Stimulated activated CD4-positive, alpha-beta T cell treated with anti-CD3 and anti-CD28 coated beads, TNF-alpha, amount 100 ng/mL, for 48 hours (primary cell): ENCODE data around the gene AHNAK2.

Experiments used
- DNase-seq, 3 donors: peaks; one replicate each; pipeline ENCODE4 v3.0.0-alpha.2; 2020; ENCODE audit warnings: low read depth in 3 of 3

Gene AHNAK2

DNA sequence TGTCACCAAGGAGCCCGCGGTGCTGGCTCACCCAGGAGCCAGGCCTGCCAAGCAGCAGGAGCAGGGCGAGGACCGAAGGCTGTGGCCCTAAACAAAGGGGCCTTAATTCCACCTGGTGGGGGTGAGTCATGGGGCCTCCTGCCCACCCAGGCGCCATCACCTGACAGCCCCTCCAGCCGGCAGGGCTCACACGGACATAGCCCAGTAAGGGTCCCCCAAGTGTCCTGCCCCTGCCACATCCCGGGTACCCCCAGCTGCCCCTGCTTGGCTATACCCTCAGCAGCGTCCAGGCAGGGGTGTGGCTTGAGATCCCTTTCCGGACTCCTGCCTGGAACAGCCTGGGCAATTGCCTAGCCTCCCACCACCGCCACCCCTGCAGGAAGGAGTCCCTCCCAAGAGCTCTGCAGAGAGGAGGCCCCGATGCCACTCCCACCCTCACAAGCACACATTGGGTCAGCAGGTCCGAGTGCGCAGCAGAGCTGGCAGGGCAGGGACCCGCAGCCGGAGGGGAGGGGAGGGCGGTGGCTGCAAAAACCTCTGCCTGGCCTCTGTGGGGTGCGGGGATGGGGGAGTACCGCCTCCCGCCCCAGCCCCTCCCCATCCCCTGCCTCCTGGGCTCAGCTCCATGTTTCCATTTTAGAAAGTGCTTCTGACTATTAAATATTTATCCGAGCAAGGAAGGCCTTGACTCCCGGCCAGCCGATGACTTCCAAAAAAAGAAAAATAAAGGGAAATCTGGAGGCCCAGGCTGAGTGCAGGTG is 4.6 kb downstream of the AHNAK2 start:
- no peak for DNase-seq

DNA sequence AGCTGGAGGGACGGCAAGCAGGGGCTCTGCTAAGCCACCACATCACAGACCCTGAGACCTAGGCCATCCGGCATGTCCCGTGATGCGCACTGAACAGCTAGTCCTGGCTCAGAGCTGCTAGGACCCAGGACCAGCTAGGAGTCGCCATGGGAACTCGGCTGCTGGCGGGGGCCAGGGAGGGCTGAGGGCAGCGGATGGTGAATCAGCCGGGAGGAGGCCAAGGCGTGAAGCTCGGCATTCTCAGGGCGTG is 5.1 kb downstream of the AHNAK2 start:
- DNase-seq, result no peak

DNA sequence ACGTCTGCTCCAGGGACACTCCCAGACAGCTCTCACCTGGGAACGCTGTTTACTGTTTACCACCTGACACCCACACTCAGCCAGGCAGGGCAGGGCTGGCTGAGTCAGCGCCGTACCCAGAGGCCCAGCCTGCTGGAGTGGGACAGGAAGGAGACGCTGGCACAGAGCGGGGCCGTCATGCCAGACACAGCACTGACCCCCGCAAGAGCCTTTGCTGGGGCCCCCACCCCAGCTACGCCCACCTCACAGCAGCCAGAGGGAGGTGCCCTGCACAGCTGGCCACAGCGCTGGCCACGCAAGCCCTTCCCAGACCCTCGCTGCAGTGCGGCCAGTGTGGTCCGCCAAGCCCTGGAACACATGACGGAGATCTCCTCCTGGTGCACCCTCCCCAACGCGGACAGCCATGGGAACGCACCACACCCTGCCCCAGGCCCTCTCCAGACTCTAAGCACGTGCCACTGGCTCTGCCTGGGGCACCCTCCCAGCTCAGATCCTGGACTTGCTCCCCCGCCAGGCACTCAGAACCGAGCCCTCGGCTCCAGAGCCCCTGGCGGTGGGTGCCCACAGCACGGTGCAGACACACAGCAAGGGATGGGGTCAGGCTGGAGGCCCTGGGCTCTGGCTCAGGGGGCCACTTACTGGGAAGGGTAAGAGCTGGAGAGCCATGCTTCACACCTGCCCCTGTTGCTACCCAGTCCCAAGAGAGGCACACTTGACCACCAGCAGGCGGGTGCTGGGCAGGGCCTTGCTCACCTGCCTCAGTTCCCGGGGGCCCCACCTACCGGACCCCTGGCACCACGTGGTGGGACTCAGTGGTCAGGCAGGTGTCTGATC is 5.7 kb downstream of the AHNAK2 start:
- DNase-seq, result no peak

DNA sequence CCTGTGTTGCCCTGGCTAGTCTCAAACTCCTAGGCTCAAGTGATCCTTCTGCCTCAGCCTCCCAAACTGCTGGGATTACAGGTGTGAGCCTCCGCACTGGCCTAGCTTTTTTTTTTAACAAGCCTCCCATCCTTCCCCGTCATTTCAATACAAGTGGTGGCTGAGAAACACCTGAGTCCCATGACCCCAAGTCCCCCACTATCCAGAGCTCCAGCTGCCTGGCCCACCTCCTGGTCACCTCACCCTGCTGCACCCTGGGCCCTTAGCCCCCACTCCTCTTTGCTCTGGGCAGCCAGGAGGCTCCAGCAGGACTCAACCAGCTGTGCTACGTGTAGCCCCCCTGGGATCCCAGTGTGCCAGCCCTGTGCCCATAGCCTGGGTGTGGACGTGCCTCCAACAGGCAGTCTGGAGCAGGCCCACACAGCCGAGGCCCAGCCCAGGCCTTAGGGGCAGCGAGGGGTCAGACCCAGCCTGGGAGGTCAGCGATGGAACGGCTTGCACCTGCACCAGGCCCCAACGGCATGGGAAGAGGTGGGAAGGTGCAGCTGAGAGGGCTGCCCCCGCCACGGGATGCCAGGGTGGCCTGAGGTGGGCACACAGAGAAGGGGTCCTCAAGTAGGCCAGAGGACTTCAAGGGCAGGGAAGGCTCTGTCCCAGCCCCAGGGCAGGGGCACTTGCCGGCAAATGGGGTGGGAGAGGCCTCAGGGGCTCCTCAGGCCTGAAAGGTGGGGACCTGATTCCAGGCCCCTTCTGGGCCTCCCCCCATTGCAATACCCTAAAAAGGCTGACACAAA is 6.5 kb downstream of the AHNAK2 start:
- DNase-seq, result no peak

DNA sequence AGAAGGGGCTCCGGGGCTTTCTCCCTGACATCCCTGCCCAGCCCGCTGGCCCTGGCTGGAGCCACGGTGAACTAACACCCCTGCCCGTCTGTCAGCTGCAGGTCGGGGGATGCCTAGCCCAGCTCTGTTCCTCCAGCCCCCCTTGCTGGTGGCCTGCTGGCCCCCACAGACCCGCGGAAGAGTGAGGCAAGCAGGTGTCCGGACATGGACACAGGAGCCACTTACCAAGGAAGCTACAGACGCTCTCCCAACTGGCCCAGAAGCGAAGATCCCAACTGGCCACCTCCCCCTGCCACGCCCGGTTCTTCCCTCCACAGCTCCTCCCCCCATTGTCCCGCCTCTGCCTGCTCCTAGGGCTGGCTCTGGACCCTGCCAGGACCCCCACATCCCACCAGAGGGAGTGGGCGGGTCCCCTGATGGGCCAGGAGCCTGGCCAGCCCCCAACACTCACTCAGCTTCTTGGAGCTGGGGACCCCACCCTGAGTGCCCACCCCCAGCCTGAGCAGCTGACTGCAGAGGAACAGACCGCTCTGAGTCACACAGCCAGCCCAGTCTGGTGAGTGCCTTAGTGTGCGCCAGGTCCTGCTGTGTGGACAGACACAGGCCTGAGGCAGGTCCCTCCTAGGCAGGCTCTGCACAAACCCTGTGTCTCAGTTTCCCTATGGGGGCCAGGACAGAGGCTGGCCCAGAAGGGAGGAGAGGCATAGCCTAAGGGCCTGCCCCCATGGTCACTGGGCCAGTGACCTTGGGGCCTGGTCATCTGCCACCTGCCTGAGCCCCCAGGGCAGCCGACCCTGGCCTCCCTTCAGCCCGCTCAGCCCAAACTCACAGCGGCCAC is 7.7 kb downstream of the AHNAK2 start:
- no peak for DNase-seq

- DNase-seq, result no peak
These were observed 8.4 kb downstream of the AHNAK2 start for GRCh38 chr14:104969741-104970230.

DNA sequence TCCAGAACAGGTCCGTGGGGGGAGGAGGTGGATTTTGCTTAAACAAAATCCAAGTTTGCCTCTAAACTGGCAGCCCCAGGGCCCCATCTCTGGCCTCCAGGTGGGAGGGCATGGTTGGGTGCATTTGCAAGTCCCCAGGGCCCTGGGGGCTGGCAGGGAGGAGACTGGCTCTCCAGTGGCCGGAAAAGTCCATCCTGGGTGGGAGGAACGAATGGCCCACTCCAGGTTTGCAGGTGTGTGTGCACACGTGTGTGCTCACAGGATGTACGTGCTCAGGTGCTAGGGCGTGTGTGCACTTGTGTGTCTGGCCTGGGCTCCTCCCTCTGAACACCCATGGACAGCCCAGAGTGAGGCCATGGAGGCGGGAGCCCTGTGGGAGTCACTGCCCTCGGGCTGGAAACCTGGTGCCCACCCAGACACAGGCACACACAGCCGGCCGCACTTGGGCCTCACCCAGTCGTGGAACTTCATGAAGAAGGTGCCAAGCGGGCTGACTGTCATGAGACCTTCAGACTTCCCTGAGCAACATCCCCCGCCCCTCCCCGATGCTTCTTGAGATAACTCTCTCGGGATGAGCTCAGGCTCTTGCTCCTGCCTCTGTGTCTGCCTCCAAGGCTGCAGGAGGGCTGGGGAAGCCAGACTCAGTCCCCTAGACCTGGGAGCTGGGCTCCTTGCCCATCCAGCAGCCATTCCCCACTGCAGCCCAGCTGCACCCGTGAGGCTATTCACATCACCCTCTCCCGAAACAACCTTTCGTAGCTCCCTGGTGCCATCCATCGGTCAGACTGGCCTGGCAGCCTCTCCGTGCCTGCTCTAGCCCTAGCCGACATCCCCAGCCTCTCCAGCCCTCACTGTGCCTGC is 9.4 kb downstream of the AHNAK2 start:
- no peak for DNase-seq

GRCh38 chr14:104968153-104968527 is 10.0 kb downstream of the AHNAK2 start:
- no peak for DNase-seq

GRCh38 chr14:104967386-104968152 is 10.6 kb downstream of the AHNAK2 start:
- DNase-seq, result no peak

DNA sequence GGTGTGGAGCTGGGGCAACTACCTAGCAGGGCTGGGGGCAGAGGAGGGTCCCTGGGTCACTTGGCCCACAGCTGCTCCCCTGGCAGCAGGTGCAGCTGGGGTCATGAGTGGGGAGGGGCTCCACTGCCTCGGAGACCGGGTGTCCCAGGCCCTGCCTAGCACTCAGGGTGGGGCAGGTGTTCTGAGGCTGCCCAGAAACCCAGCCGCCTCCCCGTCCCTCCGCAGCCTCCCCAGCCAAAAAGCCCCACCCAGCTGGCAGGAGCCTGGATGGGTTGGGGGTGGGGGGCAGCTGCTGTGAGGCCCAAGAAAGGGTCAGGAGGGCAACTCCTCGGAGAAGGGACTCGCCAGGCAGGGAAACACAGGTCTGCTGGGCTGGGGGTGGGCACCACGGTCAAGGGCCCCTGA is 11.2 kb downstream of the AHNAK2 start:
- no peak for DNase-seq

GRCh38 chr14:104966261-104966865 is 11.8 kb downstream of the AHNAK2 start:
- DNase-seq, result no peak

GRCh38 chr14:104965561-104966231 is 12.5 kb downstream of the AHNAK2 start:
- DNase-seq, result no peak

DNA sequence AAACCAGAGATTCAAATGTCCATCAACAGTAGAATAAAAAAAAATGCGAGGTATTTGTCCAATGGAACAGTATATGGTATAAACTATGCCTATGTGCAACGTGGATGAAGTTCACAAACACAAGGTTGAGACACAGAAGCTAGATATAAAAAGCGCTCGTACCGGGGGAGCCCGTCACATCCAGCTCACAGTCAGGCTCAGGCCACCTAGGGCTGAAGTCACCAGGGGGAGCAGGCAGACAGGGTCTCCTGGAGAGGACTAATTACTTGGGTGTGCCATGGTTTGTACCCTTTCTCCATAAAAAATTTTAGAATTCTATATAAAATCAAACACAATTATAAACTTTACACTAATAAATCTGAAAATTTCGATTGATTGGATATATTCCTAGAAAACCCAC is 13.6 kb downstream of the AHNAK2 start:
- DNase-seq, result no peak

DNA sequence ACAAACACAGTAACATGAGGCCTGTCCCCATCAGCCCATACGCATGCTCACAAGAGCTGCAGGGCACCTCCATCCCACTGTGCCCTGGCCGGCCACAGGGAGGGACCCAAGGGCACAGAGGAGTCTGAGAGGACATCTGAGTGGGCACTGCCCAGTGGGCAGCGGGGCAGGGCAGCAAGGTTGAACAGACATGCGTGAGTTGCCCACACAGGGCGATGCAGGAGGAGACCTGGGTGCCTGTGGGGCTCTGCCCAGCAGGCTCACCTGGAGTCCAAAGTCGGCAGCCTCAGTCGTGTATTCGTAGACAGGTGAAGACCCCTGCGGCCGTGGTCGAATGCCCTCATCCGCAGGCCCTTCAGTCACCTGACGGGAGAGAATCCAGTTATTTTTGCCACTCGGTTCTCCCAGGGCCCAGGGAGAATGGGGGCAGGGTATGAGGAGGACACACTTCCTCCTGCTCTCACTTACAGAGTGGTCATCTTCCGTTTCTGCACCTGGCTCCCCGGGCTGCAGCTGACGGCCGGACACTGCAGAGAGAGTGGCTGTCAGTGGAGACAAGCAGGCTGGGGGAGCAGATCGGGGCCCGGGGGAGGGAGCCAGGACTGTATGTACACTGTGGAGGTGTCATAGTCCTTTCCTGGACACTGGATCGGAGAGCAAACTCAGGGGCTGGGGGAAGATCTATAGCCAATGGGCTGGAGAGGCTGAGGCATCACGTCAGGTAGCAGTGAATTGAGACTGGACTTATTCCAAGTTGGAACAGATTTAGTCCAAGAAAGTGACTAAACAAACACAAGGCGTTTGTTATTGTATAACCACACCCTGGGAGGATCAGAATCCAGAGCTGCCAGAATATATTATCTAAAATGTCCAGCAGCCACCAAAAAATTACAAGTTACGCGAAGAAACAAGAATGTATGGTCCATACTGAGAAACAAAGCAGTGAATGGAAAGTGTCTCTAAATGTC is 20.7 kb downstream of the AHNAK2 start:
- DNase-seq, result no peak

DNA sequence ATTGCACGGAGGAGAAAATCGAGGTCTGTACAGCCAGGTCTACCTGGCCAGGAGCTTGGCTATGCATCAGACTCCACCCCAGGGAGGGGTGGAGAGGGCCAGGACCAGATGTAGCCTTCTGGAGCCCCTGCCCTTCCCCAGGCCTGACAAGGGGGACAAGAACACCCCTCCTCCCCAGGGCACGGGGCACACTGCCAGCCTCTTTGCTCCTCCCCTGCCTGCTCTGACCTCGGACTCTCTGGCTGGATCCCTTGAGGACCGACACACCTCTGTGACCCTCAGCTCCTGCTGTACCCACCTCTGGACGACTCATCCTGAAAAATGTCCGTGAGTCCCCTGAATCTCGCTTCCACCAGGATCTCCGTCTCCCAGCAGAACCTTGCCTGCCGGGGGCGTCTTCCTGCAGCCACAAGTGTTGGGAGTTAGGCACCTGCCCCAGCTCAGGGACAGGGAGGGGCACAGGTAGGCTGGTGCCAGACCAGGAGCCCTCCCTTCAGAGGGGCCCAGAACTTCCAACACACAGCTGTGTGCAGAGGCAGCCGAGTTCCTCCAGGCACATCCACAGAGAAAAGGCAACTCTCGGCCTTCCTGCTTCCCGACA is 21.8 kb downstream of the AHNAK2 start:
- DNase-seq, result no peak

DNA sequence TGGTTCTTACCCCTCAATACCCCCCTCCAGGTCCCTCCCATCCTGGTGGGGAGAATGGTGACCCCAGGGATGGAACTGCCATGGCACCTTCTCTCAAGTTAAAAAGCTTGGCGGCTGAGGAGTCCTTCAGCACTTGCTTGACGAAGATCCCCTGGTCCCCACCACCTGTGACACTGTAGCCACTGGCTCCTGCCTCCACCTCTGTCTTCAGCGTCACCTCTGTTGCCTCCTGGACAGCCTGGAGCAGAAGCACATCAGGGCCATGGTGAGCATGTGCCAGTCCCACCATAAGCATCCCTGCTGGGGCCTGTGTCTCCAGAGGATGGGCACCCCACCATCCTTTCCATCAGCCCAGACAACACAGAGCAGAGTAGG is 22.8 kb downstream of the AHNAK2 start:
- DNase-seq, result no peak

DNA sequence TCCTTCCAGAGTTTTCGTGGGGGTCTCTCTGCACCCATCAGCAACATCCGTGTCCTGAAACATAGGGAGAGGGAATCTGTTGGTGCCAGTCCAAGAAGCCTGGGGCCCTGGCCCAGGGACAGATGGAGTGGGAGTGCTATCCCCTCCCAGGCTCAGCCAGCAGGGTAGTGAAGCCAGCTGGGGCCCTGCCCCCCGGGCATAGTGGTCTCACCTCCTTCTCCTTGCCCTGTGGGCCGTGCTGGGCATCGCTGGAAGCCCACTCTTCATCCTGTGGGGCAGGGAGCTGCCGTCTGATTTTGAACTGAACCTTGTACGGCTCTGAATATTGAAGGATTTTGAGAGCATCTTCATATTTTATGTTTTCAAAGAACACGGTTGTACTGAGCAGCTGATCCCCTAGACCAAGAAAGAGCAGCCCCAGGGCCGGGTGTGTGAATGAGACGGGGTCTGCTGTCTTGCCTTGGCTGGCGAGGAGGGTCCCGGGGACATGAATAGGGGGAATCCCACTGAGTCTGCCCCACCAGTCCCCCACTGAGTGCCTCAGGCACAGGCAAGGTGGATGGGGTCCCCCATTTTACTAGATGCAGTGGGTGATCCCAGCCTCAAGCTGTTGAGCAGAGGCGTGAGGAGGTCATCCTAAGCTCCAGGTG is 23.3 kb downstream of the AHNAK2 start:
- no peak for DNase-seq
